GM18909 (cell line): ENCODE data around the gene CENPL.
A peak's percentile ranks its signal among the peaks of the same experiment; 100 is the strongest.
"Not testable (repeated sequence)": the region's sequence is repeated elsewhere in the genome, so short reads cannot be mapped to it uniquely, and the experiment has no call there.

Experiments
- ATAC-seq: cut with Tn5 transposase; IDR thresholded peaks from one replicate; pipeline ENCODE4 v1.9.1; 2021; ENCODE audit warnings: mild to moderate bottlenecking; ENCODE audit not compliant: unreplicated experiment, poor library complexity

The CENPL gene

DNA sequence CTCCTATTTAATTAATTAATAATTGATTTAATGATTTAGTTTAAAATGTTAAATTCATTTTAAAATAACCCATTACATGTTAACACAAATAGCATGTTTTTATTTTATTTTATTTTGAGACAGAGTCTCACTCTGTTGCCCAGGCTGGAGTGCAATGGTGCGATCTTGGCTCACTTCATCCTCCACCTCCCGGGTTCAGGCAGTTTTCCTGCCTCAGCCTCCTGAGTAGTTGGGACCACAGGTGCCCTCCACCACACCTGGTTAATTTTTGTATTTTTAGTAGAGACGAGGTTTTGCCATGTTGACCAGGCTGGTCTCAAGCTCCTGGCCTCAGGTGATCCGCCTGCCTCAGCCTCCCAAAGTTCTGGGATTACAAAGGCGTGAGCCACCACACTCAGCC, 34.9 kb upstream of the CENPL start:
- not testable (repeated sequence) for ATAC-seq

DNA sequence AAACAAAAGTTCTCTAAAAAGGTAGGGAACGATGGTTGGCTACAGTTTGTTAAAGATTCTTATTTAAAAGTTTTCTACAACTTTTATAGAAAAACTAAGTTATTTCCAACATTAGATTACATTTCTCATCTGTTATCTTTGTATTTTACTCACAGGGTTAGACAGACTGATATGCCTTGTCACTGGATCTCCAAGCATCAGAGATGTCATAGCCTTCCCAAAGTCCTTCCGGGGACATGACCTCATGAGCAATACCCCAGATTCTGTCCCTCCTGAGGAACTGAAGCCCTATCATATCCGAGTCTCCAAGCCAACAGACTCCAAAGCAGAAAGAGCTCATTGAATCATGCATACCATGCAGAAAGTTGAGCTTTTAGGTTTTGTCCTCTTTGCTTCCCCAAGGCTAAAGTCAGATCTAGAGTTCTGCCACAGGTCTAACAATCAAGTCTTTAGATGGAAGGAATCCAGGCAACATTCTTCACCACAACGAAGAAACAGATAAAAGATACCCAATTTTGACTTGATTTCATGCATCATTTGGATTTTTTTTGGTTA, 32.8 kb upstream of the CENPL start:
- ATAC-seq, result no peak

GRCh38 chr1:173856903-173857302, 32.2 kb upstream of the CENPL start:
- no peak for ATAC-seq

GRCh38 chr1:173856014-173856413, 31.3 kb upstream of the CENPL start:
- ATAC-seq, result no peak

- ATAC-seq, result no peak
Measured at GRCh38 chr1:173853074-173853473, 28.4 kb upstream of the CENPL start.

DNA sequence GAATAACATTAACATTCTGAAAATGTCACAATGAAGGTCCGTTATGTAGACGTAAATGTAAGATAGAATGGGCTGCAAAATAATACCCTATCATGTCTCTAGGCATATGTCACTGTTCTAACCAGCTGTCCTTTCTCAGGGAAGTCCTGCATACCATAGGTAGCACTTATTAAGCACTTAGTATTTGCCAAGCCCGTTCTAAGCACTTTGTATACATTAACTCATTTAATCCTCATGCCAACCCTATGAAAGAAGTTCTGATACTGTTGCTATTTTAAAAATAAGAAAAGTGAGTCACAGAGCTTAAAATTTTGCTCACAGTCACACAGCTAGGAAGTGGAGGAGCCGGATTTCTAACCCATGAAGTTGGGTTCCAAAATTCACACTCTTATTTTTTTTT, 27.4 kb upstream of the CENPL start:
- ATAC-seq, result no peak

DNA sequence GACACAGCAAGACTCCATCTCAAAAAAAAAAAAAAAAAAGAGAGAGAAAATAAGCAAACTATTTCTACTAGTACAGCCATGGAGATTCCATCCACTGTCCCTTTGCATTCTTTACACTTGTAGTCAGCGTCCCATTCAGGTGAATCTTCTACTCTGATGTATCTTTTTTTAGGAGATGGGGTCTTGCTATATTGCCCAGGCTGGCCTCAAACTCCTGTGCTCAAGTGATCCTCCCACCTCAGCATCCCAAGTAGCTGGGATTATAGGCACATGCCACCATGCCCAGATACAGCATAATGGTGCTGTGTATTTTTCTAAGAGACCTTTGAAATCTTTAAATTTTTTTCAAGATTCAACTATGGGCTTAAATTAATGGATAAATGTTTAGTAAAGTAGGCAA, 8.1 kb upstream of the CENPL start:
- no peak for ATAC-seq

DNA sequence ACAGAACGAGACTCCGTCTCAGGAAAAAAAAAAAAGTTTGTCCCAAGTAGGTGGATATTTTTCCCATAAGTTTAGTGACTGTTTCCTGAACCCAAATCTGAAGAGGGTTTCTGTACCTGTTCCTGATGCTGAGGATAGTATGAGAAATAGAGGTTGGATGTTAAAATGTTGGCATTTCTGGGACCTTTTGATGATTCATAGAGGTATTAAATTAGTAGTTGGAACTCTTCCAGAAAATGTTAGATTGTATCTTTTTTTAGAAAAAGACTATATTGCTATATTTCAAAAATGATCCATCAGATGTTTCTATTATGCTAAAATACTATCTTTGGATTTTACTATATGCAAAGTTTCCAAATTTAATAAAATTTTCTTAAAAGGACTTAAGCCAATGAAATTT, 2.9 kb upstream of the CENPL start:
- no peak for ATAC-seq

DNA sequence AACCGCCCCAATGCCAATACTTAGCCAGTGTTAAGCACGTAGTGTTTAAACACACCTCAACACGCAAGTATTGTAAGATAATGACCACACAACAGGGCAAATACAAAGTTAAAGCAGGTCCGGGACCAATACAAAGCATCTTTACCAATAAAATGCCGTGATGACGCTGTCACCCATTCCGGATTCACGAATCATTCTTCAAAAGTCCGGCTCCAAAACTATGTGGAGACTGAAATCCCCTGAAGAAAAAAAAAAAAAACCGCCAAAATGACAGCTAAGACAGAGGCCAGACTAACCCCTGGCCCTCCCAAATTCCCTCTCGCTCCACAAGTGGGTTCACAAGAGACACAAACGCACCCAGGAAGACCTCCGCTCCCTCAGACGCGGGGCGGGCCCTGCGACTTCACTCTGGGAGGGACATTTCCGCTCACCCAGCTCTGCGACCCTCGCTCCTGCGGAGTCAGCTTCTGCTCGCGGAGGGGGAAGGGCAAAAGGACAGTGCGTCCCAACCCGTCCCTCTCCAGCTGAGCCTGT, 835 bp downstream of the CENPL start:
- peak; percentile 46 for ATAC-seq

- no peak for ATAC-seq
Measured at GRCh38 chr1:173821680-173822079, 3.0 kb downstream of the CENPL start.

GRCh38 chr1:173818459-173818858, 6.2 kb downstream of the CENPL start:
- no peak for ATAC-seq

DNA sequence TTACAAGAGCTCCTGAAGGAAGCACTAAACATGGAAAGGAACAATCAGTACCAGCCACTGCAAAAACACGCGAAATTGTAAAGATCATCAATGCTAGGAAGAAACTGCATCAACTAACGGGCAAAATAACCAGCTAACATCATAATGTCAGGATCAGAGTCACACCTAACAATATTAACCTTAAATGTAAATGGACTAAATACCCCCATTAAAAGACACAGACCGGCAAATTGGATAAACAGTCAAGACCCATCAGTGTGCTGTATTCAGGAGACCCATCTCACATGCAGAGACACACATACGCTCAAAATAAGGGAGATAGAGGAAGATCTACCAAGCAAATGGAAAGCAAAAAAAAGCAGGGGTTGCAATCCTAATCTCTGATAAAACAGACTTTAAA, 11.0 kb downstream of the CENPL start:
- ATAC-seq, result not testable (repeated sequence)

DNA sequence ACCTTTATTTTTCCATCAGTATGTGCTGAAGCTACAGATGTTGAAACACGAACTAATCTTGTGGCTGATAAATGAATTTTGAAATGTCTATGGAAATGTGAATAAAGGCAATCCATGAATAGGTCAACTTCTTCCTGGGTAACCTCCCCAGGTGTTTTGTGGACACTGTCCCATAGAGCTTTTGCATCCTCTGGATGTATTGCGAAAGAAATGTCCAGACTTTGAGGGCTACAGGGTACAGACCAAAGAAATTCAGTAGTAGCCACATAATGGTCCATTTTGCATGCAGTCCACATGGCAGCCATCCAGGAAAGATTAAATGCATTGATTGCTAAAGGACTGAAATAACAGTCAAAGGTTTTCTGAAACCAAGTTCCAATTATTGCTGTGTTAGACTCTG, 21.7 kb downstream of the CENPL start:
- ATAC-seq, result no peak

DNA sequence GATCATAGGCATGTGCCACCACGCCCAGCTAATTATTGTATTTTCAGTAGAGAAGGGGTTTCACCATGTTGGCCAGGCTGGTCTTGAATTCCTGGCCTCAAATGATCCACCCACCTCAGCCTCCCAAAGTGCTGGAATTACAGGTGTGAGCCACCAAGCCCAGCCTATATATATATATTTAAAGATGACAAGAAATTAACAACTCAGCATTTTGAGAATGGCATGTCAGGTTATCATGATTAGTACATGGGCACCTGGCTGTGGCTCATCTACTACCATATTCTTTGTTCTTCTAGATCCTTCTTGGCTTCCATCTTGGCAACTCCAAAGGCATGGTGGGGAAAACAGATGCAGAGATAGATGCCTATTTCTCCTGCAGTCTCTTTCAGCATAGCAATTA, 24.7 kb downstream of the CENPL start:
- ATAC-seq, result not testable (repeated sequence)

DNA sequence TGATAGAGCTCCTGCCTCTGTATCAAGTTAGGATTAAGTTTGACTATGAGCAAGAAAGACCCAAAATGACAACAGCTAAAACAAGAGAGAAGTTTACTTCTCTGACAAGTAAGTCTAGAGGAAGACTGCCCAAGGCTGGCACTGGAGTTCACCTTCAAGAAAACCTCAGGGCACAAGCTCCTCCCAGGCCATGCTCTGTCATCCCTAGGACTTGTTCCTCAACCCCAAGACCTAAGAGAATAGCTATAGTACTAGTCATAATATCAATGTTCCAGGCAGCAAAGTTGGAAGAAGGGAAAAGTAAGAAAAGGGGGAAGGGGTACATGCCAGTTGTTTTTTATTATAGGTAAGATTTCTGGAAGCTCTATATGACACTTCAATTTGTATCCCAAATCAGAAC, 26.6 kb downstream of the CENPL start:
- no peak for ATAC-seq

DNA sequence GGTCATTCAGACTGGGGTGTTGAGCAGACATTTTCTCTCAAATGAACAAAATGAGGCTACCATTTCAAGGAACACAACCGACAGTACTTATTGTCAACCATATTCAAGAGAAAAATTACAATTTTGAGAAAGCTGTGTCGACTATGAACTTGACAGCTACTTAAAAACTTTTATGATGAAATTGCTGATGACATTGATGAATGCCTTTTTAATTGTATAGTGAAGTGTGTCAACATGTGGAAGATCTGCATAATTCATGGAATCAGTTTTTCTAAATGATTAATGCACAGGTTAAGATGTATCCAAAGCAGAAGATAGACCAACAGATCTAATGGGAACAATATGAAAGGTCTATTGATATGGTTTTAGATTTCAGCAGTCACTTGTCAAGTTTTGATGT, 34.8 kb downstream of the CENPL start:
- ATAC-seq, result no peak

DNA sequence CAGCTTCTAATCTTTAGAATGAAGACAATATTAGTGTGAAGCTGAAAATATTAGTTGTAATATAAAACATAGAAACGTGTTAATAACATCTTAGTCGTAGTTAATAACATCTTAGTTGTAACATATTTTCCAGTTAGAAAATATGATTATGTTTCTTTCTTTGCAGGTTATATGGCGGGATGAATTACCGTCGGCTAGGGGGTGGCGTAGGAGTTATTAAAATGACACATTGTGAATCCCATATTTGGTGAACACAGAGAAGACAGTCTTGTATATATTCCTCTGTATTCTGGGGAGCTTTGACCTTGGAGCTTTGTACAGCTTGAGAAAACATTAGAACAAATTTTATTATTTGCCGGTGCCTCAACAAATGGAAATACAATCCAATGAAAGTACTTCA, 39.7 kb downstream of the CENPL start:
- ATAC-seq, result no peak

- no peak for ATAC-seq
Measured at GRCh38 chr1:173779936-173780335, 44.7 kb downstream of the CENPL start.

DNA sequence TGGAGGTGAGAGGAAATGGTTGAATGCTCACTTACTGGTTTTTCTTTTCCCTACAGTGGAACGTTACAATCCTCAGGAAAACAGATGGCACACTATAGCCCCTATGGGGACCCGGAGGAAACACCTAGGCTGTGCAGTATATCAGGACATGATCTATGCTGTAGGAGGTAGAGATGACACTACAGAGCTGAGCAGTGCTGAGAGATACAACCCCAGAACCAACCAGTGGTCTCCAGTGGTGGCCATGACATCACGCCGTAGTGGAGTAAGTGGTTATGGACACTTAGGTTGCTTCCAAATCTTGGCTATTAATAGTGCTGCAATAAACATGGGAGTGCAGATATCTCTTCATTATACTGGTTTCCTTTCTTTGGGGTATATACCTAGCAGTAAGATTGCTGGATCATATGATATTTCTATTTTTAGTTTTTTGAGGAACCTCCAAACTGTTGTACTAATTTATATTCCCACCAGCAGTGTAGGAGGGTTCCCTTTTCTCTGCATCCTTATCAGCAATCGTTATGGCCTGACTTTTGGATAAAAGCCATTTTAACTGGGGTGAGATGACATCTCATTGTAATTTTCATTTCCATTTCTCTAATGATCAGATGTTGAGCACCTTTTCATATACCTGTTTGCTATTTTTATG, 49.0 kb downstream of the CENPL start:
- ATAC-seq, result no peak

- ATAC-seq, result no peak
Measured at GRCh38 chr1:173771560-173771959, 53.1 kb downstream of the CENPL start.

GRCh38 chr1:173770330-173770729, 54.4 kb downstream of the CENPL start:
- not testable (repeated sequence) for ATAC-seq

- ATAC-seq, result no peak
Measured at GRCh38 chr1:173768827-173769226, 55.9 kb downstream of the CENPL start.
